Measurements from ENCODE around the gene DOP1B.
"Not testable (repeated sequence)": the region's sequence is repeated elsewhere in the genome, so short reads cannot be mapped to it uniquely, and the experiment has no call there.

The DOP1B gene

DNA sequence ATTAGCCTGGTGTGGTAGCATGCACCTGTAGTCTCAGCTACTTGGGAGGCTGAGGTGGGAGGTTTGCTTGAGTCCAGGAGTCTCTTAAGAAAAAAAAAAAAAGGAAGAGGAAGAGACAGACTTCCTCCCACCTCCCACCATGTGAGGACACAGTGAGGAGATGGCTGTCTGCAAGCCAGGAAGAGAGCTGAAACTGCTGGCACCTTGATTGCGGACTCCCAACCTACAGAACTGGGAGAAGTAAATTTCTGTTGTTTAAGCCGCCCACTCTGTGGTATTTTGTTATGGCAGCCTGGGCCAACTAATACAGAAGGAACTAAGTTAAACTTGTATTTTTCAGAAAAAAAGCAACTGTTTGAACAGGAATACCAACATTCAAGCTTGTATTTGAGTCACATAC lies 21.7 kb downstream of the DOP1B start:
- no peak for DNase-seq

DNA sequence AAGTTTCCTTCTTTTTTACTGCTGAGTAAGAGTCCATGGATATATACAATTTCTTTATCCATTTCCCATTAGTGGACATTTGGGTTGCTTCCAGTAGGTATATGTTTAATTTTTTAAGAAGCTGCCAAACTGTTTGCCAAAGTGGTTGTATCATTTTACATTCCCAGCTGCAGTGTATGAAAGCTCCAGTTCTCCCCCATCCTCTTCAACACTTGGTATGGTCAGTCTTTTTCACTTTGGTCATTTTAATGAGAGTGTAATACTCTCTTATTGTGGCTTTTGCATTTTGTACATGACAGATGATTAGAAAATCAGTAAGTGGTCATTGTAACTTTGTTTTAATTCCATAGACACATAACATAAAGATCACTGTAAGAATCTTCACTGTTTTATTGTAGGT lies 22.5 kb downstream of the DOP1B start:
- DNase-seq, result no peak

DNA sequence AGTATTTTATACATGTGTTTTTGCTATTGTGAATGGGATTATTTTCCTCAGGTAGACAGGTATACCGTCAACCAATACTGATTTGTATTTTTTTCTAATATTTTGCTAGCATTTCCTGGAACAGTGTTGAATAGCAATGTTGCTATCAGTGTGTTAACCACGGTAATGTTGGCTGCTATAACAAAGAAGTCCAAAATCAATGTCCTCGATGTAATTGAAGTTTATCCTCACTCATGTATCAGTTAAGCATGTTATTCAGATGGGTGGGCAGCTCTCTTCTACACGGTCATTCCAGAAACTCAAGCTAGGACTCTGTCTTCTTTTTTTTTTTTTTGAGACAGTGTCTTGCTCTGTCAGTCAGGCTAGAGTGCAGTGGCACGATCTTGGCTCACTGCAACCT lies 24.3 kb downstream of the DOP1B start:
- DNase-seq, result no peak

GRCh38 chr21:36183144-36183795 lies 26.6 kb downstream of the DOP1B start:
- DNase-seq, result no peak

DNA sequence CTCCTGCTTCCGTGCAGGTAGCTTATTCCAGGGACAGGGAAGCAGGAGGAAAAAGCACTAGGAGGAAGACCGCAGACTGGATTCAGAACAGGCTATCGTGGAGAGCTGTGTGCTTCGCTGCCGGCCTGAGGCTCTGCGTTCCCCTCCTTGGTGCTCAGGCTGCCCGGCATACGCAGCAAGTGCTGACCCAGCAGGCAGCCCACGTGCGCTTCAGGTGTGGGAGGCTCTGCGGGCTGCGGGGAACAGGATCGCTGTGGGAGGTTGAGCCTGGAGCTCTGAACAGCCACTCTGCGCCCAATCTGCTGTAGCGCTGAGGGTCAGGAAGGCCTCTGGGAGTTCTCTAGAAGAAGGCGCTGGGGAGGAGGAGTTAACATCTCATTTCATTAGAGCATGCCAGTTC lies 27.9 kb downstream of the DOP1B start:
- no peak for DNase-seq

DNA sequence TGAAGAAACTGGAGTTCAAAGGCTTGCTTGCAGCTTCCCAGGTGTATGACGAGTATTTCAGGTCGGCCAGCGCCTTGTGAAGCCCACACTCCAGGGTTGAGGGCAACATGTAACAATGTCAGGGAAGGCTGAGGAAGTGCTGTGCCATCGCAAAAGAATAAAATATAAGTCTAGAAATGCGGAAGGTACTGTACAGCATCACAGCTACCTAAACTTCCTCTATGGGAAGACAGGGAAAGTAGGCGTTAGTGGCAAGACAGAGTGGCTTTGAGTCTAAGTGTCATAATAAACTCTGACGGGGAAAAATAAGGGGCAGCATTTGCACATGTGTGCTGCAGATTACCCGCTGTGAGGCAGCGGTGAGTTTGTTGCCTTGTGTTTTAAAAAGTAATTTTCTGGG lies 28.9 kb downstream of the DOP1B start:
- no peak for DNase-seq

GRCh38 chr21:36186081-36186480 lies 29.5 kb downstream of the DOP1B start:
- no peak for DNase-seq

DNA sequence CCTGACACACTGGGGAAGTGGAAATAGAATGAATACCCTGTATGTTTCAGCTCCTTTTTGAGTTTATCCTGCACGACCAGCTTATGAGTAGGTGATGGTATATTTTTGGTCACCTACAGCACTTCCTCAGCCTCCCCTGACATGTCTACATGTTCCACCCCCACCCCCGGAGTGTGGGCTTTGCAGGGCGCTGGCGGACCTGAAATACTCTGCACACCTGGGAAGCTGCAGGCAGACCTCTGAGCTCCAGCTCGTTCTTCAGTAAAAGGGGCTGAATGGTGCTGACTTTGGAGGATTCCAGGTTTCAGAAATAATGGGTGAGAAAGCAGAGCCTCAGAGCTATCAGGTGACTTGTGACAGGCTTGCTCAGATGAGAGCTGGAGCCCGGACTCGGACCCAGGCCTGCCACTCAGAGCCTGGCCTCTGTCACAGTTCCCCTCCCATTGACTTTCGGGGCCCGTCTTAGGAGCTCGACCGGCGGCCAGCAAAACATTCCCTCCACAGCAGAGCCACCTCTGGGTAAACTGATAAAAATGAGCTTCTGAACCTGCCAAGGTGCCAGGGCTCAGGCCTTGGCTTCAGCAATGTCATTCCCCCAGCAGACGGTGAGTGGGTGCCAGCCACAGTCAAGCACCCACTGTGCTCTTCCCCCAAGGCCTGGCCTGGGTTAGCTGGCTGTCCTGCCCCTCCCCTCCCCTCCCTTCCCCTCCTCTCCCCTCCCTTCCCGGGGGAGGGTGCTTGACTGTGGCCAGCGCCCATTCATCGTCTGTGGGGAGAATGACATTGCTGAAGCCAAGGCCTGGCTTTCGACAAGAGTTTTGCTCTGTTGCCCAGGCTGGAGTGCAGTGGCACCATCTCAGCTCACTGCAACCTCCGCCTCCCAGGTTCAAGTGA lies 30.1 kb downstream of the DOP1B start:
- peak; percentile 65 for DNase-seq

DNA sequence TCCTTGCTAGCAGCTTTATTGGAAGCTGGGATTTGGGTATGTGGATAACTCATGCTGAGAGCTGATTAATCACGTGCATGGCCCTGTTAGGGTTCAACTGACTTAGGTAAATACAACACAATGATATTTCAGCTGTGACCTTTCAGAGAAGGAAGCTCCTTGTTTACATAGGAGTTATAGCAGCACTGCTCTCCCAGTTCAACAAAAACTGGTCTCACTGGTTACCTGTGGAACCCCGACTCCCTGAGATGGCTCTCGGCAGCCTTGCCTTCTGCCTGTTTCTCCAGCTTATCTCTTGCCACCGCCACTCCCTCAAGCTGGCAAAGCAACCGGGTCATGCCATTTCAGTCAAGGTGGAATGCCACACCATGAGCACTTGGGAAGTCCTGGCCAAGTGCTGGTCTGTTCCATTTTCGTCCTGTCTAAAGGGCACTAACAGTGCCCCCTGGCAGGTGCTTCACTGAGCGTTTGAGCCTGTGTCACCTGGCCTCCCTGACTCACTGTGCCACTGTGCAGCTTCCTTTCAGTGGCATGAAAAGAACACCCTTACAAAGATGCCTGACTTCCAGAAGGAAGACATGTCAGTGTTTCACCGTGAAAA lies 31.6 kb downstream of the DOP1B start:
- DNase-seq, result no peak

DNA sequence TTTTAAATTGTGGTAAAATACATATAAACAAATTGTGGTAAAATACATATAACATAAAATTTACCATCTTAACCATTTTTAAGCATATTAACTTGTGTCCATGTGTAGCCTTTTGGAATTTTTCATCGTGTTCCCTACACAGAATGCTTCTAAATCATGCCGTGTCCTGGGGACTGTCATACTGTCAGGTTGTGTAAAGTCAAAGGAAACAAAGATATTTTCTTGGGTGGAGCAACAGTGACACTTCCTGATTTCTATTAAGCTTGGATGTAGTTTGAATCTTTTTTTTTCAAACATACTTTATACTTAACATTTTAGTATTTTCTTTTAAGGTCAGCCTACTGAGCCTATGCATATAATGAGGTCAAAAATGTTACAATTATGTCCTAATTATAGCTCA lies 32.3 kb downstream of the DOP1B start:
- no peak for DNase-seq

- no peak for DNase-seq
Observed at GRCh38 chr21:36190736-36191135, 34.1 kb downstream of the DOP1B start.

- DNase-seq, result peak; percentile 95
Observed at GRCh38 chr21:36193200-36193599, 36.6 kb downstream of the DOP1B start.

GRCh38 chr21:36194024-36194423 lies 37.4 kb downstream of the DOP1B start:
- DNase-seq, result no peak

GRCh38 chr21:36195613-36196012 lies 39.0 kb downstream of the DOP1B start:
- no peak for DNase-seq

DNA sequence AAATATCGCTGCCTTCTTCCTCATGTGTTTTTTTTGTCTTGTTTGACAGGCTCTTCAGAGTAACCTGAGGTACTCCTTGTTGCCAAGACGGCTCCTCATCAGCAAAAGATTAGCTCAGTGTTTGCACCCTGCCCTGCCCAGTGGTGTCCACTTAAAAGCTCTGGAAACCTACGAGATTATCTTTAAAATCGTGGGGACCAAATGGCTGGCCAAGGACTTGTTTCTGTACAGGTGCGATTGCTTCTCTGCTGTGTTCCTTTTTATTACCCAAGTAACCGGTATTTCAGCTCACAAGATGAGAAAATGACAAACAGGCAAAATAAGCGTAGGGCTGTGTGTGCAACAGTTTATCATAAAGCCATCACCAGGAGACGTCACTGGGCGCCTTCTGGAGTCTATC lies 42.4 kb downstream of the DOP1B start:
- no peak for DNase-seq

DNA sequence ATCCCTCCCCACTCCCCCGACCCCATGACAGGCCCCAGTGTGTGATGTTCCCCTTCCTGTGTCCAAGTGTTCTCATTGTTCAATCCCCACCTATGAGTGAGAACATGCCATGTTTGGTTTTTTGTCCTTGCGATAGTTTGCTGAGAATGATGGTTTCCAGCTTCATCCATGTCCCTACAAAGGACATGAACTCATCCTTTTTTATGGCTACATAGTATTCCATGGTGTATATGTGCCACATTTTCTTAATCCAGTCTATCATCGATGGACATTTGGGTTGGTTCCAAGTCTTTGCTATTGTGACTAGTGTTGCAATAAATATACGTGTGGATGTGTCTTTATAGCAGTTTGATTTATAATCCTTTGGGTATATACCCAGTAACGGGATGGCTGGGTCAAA lies 43.0 kb downstream of the DOP1B start:
- DNase-seq, result not testable (repeated sequence)

- no peak for DNase-seq
Observed at GRCh38 chr21:36200081-36200561, 43.5 kb downstream of the DOP1B start.

GRCh38 chr21:36202726-36203602 lies 46.3 kb downstream of the DOP1B start:
- no peak for DNase-seq

DNA sequence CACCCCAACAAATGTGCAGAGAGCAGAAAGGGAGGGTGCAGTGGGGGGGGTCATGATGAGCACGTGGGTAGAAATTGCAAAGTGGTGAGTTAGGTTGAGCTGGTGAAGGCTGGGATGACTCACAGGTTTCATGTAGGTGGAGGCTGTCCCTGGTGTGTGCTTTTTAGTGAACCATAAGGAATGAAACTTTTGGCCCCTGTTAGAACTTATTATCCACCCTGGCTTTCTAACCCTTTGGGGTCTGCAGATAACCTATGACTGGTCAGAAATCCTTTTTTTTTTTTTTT lies 46.9 kb downstream of the DOP1B start:
- DNase-seq, result peak; percentile 87

GRCh38 chr21:36204980-36205379 lies 48.4 kb downstream of the DOP1B start:
- DNase-seq, result no peak

DNA sequence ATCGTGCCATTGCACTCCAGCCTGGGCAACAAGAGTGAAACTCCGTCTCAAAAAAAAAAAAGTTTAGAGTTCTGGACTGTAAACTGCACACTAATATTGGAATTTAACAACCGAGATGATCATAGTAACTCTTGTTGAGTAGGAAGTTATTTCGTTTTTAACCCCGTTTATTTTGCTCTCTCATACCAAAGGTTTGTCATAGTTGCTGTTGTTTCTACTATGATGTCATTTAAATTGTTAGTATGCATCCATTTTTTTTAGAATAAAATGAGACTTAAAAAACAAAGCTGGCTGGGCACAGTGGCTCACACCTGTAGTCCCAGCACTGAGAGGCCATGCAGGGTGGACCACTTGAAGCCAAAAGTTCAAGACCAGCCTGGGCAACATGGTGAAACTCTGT lies 49.3 kb downstream of the DOP1B start:
- DNase-seq, result no peak

Measured in islet precursor cell (in vitro differentiated cells).